ENCODE results near the gene RASD2.
A peak's percentile ranks its signal among the peaks of the same experiment; 100 is the strongest.

The RASD2 gene

GRCh38 chr22:35582218-35582860, 41.7 kb downstream of the RASD2 start:
- no peak for DNase-seq (ENCODE audit: low read depth in 1 of 2, low spot score in 1 of 2)

- DNase-seq (ENCODE audit: low read depth in 1 of 2, low spot score in 1 of 2), result peak; percentile 24 to 31
Measured at GRCh38 chr22:35582861-35583670, 42.4 kb downstream of the RASD2 start.

- DNase-seq (ENCODE audit: low read depth in 1 of 2, low spot score in 1 of 2), result no peak
Measured at GRCh38 chr22:35586771-35587170, 46.1 kb downstream of the RASD2 start.

GRCh38 chr22:35587447-35587870, 46.8 kb downstream of the RASD2 start:
- DNase-seq (ENCODE audit: low read depth in 1 of 2, low spot score in 1 of 2), result no peak

- DNase-seq (ENCODE audit: low read depth in 1 of 2, low spot score in 1 of 2), result no peak
Measured at GRCh38 chr22:35587896-35588295, 47.3 kb downstream of the RASD2 start.

- DNase-seq (ENCODE audit: low read depth in 1 of 2, low spot score in 1 of 2), result no peak
Measured at GRCh38 chr22:35589071-35589755, 48.6 kb downstream of the RASD2 start.

DNA sequence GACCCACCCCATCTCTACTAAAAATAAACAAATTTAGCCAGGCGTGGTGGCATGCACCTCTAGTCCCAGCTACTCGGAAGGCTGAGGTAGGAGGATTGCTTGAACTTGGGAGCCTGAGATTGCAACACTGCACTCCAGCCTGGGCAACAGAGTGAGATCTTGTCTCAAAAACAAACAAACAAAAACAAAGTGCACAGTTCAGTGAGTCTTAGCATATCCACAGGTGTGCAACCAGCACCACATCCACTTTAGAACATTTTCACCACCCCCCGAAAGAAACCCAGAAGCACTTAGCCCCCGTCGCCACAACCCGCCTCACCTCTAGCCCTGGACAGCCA, 49.1 kb downstream of the RASD2 start:
- DNase-seq (ENCODE audit: low read depth in 1 of 2, low spot score in 1 of 2), result no peak

- no peak for DNase-seq (ENCODE audit: low read depth in 1 of 2, low spot score in 1 of 2)
Measured at GRCh38 chr22:35590634-35591295, 50.1 kb downstream of the RASD2 start.

- DNase-seq (ENCODE audit: low read depth in 1 of 2, low spot score in 1 of 2), result no peak
Measured at GRCh38 chr22:35591714-35592417, 51.2 kb downstream of the RASD2 start.

DNA sequence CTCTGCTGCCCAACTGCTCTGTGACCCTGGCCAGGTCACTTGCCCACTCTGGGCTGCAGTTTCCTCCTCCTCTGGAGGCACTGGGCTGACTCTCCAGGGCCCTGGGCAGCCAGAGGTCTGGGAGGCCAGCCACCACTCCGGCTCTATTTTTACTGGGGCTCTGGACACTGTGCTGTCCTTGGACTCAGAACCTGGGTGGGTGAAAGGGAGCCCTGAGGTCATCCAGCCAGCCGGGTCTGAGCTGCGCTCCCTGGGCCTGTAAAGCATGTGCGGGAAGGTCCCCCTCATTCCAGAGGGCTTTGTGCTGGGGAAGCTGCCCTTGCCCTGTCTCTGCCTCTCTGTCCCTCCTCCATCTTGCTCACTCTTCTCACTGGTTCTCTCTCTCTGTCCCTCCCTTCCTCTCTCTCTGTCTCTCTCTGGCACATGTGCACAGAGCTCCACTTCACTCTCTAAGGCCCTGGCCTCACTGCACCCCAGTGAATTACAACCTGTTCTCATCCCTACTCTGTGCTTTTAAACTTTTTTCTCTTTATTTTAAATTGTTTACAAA, 51.9 kb downstream of the RASD2 start:
- DNase-seq (ENCODE audit: low read depth in 1 of 2, low spot score in 1 of 2), result no peak

- no peak for DNase-seq (ENCODE audit: low read depth in 1 of 2, low spot score in 1 of 2)
Measured at GRCh38 chr22:35593071-35593890, 52.6 kb downstream of the RASD2 start.

DNA sequence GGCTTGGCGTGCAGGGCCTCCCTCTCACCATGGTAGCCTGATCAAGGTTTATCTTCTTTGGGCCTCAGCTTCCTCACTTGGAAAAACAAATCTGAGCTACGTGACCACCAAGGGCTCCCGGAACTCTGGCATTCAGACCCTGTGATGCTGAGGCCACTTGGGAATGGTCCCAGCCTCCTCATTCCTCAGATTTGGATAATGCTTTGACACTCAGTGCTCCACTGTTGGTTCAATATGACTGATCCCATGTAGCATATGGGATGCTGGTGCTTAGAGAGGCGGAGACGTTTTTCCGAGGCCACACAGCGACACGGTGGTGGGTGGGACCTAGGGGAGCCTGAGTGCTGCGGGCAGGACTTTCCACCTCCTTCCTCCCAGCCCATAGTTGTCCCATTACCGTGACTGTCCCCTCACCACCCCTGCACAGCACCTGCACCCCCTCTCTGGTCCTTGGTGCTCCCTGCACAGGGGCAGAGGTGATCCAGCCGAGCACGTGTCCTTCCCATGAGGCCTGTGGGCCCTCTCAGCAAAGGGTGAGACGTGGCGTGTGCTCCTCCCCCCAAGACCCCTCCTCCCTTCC, 53.4 kb downstream of the RASD2 start:
- DNase-seq (ENCODE audit: low read depth in 1 of 2, low spot score in 1 of 2), result no peak

DNA sequence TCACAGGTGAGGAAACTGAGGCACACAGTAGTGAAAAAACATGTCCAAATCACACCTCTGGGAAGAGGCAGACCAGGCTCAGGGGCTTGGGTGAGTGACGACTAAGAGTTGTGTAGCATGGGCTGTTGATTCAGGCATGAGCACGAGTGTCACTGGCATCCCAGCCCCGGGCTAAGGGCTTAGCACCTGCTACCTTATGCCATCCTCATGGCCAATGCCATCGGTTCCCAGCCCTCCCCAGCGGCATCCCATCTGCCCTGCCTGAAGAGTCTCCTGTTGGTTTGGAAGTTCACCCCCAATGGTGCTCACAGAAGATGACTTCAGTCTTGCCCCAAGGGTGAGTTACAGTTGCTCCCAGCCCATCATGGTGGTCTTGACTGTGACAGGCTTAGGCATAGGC, 54.1 kb downstream of the RASD2 start:
- no peak for DNase-seq (ENCODE audit: low read depth in 1 of 2, low spot score in 1 of 2)

GRCh38 chr22:35596821-35597220, 56.2 kb downstream of the RASD2 start:
- no peak for DNase-seq (ENCODE audit: low read depth in 1 of 2, low spot score in 1 of 2)

DNA sequence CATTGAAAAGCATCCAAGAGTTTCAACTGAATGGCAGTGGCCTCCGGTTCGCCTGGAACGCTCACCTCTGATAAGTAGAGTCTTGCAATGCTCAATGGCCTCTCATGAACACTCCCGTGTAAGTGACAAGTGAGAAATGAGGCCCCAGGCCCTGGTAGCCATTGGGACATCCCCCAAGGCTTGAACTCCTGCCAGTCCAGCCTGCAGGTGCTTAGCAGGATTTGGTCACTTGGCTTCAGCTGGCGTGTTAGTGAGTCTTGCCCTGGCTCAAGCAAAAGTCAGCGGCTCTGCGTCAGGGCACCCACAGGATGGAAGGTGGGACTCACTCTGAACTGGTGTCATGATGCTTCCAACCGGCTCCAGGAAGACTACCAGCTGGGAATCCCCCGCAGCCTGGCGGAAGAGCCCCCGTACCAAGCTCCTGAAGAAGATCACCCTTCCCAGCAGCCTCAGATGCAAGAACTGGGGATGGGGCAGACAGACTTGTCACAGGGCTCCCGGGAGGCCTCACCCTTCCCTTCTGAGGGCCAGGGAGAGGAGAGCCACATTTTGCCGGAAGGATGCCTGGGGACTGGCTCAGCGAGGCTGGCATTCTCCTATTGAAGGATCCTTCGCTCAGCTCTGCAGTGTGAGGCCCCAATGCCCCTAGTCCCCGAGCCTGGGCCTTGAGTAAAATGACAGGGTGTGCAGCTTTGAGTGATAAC, 57.2 kb downstream of the RASD2 start:
- no peak for DNase-seq (ENCODE audit: low read depth in 1 of 2, low spot score in 1 of 2)

GRCh38 chr22:35598396-35598710, 57.7 kb downstream of the RASD2 start:
- DNase-seq (ENCODE audit: low read depth in 1 of 2, low spot score in 1 of 2), result no peak

GRCh38 chr22:35599364-35599763, 58.7 kb downstream of the RASD2 start:
- DNase-seq (ENCODE audit: low read depth in 1 of 2, low spot score in 1 of 2), result no peak

DNA sequence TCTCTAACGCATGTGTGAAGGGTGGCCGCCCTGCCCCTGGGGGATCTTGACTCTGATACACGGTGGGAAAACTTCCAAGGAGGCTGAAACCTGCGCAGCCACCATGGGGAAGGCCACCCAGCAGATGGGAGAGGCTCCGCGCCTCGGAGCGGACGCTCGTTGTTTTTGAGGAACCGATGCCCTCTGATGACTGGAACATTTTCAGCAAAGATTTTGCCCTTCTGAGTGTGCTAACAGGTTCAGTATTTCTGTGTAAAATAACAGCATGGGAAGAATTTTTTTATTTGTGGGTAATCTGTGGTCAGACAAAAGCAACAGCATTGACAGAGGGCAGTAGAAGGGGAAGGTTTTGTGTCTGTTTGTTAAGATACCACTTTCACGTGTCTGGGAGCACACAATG, 59.8 kb downstream of the RASD2 start:
- no peak for DNase-seq (ENCODE audit: low read depth in 1 of 2, low spot score in 1 of 2)

- DNase-seq (ENCODE audit: low read depth in 1 of 2, low spot score in 1 of 2), result no peak
Measured at GRCh38 chr22:35601013-35601580, 60.5 kb downstream of the RASD2 start.

All from stimulated activated CD4-positive, alpha-beta T cell treated with anti-CD3 and anti-CD28 coated beads, Interleukin-15, amount 100 ng/mL, for 1 hour (primary cell).